AG04449 (cell line): ENCODE measurements around the gene TENM3.

Source experiments
- CTCF ChIA-PET: fragments of 350-600 bp; formaldehyde crosslinking; extraction: SDS; loops from one replicate; lab custom pipeline; 2021; ENCODE audit warnings: antibody characterized with exemption; lab: Yijun Ruan, JAX
- POLR2A ChIA-PET: fragments of 400-600, 350-600 bp; formaldehyde crosslinking; extraction: SDS; loops from one replicate; lab custom pipeline; 2020; ENCODE audit warnings: antibody characterized with exemption, inconsistent platforms; lab: Yijun Ruan, JAX
- DNase-seq: peaks from one replicate; pipeline ENCODE4 v3.0.0-alpha.2; 2010; ENCODE audit warnings: low read depth, low spot score
- H3K4me3 ChIP-seq: 2 replicates; pipeline ENCODE4 v1.5.1; 2011; ENCODE audit warnings: low read depth, mild to moderate bottlenecking, control low read depth, low read length
- TF ChIP-seq, protein P1 (sequence below): IDR thresholded peaks from one replicate; pipeline ENCODE4 v1.5.1; 2011; ENCODE audit warnings: mild to moderate bottlenecking, moderate library complexity, low read length, control low read depth, inconsistent platforms; ENCODE audit not compliant: insufficient read depth; ENCODE audit errors: missing control alignments

The TENM3 gene

DNA sequence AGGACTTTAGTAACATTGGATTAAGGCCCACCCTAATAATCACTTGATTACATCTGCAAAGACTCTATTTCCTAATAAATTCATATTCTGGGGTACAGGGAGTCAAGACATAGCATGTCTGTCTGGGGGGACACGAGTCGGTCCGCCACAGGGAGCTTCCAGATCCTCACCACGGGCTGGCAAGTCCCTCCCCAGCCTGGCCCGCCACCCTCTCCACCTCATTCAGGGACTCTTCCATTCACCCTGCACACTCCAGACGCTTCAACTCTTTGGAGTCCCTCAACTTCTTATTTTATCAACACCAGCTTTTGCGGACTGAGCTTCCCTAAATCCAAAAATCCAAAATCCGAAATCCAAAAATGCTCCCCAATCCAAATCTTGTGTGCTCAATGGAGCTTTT is 602.8 kb downstream of the TENM3 start:
- DNase-seq = no peak
- ChIA-PET POLR2A (no interaction called here), CTCF (no interaction called here)
- TF ChIP-seq, protein P1, sequence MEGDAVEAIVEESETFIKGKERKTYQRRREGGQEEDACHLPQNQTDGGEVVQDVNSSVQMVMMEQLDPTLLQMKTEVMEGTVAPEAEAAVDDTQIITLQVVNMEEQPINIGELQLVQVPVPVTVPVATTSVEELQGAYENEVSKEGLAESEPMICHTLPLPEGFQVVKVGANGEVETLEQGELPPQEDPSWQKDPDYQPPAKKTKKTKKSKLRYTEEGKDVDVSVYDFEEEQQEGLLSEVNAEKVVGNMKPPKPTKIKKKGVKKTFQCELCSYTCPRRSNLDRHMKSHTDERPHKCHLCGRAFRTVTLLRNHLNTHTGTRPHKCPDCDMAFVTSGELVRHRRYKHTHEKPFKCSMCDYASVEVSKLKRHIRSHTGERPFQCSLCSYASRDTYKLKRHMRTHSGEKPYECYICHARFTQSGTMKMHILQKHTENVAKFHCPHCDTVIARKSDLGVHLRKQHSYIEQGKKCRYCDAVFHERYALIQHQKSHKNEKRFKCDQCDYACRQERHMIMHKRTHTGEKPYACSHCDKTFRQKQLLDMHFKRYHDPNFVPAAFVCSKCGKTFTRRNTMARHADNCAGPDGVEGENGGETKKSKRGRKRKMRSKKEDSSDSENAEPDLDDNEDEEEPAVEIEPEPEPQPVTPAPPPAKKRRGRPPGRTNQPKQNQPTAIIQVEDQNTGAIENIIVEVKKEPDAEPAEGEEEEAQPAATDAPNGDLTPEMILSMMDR = no peak
- H3K4me3 ChIP-seq = no peak overlapping the region

DNA sequence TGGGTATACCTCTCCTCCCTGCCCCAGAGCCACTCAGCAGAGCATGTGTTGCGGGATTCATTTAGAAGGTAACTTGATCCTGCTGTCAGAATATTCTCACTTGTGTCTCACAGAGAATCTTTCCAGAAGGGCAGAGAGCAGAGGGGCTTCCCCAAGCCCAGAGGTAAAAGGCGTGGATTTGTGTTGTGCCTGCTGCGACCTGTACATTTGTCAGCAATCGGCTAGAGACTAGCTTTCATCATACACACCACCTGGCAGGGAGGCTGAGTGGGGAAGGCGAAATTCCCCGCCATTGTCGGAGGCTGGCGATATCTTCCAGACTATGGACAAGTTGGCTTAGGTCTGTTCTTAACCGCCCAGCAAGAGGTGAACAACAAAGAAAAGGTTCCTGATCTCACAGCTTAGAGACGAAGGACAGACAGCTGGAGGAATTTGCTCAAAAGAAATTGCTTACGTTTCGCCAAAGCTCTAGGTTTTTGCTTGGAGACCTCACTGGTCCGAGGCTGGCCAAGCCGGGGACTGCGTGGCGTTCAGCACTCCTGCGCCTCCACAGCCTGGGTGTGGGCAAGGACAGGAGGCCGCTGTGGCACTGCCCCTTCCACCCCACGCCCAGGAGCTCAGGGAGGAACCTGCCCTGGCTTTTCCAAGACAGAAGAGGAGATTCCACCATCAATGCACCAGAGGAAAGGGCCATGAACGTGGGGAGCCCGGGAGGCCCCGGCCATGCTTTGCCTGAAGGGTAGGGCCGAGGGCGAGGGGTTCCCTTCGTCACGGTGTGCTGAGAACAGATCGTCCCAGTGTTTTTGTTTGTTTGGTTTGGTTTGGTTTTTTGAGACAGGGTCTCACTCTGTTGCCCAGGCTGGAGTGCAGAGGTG is 604.6 kb downstream of the TENM3 start:
- no peak overlapping the region for H3K4me3 ChIP-seq
- DNase-seq = no peak
- ChIA-PET POLR2A (no interaction called here), CTCF (no interaction called here)
- TF ChIP-seq, protein P1 = no peak

DNA sequence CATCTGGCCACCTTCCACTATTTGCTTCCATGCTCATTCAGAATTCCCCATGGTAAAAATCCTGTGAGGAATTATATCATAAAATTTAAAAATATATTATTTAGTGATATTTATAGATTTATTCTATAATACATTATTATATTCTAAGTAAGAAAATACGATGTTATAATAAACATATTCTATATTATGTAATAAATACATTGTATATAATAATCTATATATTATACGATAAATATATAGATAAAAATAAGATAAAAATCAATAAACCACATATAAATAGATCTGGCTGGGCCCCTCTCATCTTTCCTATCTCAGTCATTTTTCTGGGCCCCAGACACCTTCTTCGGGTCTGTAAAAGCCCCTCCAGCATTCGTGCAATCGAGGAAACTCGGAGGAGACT is 605.5 kb downstream of the TENM3 start:
- TF ChIP-seq, protein P1 = no peak
- ChIA-PET POLR2A (no interaction called here), CTCF (no interaction called here)

More for the DNA sequence above, 605.5 kb downstream of the TENM3 start:
- no peak for DNase-seq
- no peak overlapping the region for H3K4me3 ChIP-seq
